Measurements from ENCODE around the gene DMD.

DMD gene

DNA sequence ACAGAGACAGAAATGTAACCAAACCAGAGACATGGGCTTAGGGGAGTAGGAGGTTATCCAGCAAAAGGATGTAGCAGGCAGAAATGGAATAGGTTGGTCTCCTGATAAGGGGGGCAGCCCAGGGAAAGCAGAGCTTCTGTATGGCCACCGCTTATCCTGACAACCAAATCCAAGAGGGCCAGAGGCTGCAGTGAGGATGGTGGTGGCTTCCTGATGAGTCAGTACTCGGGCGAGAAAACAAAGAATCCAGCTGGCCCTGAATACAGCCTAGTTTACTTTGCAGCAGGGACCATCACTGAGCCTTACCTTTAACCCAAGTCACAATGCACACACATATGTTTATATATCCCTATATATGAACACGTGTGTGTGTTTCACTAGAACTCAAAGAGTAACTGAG is 2009.8 kb downstream of the DMD start:
- DNase-seq (ENCODE audit: insufficient read length, low spot score), result no peak
- TF ChIP-seq, protein P1, sequence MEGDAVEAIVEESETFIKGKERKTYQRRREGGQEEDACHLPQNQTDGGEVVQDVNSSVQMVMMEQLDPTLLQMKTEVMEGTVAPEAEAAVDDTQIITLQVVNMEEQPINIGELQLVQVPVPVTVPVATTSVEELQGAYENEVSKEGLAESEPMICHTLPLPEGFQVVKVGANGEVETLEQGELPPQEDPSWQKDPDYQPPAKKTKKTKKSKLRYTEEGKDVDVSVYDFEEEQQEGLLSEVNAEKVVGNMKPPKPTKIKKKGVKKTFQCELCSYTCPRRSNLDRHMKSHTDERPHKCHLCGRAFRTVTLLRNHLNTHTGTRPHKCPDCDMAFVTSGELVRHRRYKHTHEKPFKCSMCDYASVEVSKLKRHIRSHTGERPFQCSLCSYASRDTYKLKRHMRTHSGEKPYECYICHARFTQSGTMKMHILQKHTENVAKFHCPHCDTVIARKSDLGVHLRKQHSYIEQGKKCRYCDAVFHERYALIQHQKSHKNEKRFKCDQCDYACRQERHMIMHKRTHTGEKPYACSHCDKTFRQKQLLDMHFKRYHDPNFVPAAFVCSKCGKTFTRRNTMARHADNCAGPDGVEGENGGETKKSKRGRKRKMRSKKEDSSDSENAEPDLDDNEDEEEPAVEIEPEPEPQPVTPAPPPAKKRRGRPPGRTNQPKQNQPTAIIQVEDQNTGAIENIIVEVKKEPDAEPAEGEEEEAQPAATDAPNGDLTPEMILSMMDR (IDR thresholded peaks at IDR 0.05; ENCODE audit: insufficient read depth, missing control alignments), result no peak
- no peak for FAIRE-seq

DNA sequence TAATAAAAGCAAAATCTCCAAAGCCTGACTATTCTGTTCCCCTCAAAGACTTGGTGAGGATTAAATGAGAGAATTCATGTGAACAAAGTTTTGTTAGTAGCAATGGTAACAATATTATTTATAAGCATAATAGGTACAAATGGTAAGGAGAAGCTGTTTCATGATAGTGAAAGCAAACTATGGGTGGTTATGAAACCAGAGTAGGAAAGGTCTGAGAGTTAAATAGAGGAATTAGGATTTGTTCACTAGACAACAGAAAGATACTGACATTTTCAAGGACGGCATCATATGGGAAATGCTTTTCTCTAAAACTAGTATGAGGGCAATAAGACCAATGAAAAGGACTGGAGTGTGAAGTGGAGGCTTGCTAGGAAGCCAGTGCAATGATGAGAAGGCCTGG is 2010.9 kb downstream of the DMD start:
- TF ChIP-seq, protein P1 (IDR thresholded peaks at IDR 0.05; ENCODE audit: insufficient read depth, missing control alignments), result no peak
- no peak for DNase-seq (ENCODE audit: insufficient read length, low spot score)
- no peak for FAIRE-seq

DNA sequence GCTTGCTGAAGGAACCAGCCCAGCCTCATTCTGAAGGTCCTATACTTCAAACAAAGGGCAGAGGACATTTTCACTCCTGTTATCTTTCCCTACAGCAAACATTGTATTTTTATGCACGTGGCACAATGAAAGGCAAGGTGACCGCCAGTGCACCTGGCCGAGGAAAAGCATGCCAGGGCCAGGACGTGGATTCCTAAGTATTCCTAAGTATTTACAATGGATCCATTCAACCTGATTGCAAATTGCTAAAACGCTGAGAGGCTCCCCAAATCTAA is 2011.6 kb downstream of the DMD start:
- TF ChIP-seq, protein P1 (IDR thresholded peaks at IDR 0.05; ENCODE audit: insufficient read depth, missing control alignments), result no peak
- FAIRE-seq, result no peak
- no peak for DNase-seq (ENCODE audit: insufficient read length, low spot score)

DNA sequence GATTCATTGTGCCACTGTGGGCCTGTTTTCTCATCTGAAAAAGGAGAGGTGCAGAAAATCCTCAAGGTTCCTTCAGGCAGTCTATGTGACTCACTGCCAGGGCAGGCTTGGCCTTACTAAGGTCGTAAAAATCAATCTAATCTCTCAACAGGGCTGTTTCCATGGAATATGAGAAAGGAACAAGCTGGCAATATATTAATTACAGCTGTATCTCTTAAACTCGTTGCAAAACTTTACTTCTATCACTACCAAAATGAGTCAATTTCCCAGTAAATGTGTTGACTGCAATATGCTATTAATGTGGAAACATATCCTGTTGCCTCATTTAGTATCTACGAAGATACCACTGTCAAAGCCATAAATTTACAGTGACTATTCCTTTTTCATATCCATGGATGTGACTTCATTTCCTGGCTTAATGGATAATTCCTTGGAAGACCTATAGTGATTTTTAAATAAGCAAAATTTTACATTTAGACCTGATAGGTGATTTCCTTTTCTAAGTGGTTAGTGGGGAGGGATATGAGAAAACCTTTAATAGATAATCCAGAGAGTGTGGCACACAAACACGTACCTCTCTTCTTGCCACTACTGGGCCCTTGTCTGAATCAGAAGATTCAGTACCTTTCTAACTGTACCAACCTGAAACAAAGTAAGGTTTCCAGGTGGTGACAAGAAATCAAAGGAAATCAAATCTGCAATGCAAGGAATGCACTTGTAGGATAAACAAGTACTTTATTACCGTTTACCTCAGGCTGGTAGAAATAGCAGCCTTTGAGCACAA is 2012.1 kb downstream of the DMD start:
- no peak for FAIRE-seq

DNA sequence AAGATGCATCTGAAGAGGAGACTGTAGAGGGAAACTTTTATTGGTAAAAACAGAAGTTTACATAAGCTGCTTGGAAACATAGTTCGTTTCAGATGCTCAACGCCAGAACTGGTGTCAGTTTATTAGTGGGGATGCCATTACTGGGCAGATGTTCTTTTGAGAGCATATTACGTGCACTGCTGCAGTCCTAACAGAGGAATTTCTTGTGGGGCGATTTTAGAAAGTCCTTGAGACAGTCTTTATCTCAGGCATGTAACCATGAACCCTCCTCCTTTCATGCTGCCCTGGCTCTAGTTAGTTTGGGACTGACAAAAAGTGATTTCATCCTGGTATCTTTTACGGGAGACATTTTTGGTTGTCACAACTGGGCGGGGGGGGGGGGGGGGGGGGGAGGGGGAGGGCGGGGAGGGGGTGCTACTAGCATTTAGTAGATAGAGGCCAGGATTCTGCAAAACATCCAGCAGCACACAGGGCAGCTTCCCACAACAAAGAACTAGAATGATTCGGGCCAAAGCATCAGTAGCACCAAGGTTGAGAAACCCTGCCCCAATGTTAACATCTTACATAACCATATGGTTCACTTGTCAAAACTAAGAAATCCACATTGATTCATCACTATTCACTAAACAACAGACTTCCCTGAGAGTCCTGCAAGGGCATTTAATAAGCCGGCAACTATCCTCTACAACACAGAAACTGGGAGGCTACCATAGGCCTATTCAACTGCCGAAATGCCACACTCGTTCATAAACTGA is 2021.0 kb downstream of the DMD start:
- TF ChIP-seq, protein P1 (IDR thresholded peaks at IDR 0.05; ENCODE audit: insufficient read depth, missing control alignments), result no peak
- DNase-seq (ENCODE audit: insufficient read length, low spot score) (no peak), FAIRE-seq (no peak)

More for the DNA sequence above, 2012.1 kb downstream of the DMD start:
- no peak for DNase-seq (ENCODE audit: insufficient read length, low spot score)
- TF ChIP-seq, protein P1 (IDR thresholded peaks at IDR 0.05; ENCODE audit: insufficient read depth, missing control alignments), result no peak

DNA sequence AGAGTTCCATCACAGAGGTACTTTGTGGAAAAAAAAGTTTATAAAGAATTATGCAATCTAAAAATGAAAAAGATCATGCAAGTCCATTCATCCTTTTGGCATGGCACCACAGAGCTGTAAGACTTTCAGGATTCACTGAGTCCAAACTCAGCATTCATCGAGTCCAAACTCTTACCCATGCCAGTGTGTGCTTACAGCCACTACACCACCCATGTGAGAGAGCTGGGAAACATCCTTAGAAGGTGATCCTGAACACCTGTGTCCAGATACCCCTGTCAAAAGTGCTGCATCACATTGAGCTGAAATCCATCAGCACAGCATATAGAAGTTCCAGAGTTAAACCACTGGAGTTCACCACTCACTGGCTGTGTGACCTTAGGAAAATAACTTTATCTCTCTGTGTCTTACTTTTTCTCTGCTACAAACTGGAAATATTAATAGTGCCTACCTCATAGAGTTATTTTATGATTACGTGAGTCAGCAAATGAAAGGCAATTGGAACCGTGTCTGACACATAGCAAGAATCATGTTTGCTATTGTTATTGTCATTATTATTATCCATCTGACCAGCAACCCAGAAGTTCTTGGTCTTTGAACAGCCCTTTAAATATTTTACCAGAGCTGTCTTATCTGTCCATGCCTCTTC is 2024.5 kb downstream of the DMD start:
- DNase-seq (ENCODE audit: insufficient read length, low spot score) (no peak), FAIRE-seq (no peak)
- TF ChIP-seq, protein P1 (IDR thresholded peaks at IDR 0.05; ENCODE audit: insufficient read depth, missing control alignments), result no peak

Data from D721Med (cell line).